GM21526 (cell line): Measurements from ENCODE around the gene THADA.

ENCODE experiments used
- ATAC-seq: cut with Tn5 transposase; IDR thresholded peaks from one replicate; pipeline ENCODE4 v1.9.1; 2021; ENCODE audit warnings: moderate library complexity; ENCODE audit not compliant: unreplicated experiment, low FRiP score

THADA gene

DNA sequence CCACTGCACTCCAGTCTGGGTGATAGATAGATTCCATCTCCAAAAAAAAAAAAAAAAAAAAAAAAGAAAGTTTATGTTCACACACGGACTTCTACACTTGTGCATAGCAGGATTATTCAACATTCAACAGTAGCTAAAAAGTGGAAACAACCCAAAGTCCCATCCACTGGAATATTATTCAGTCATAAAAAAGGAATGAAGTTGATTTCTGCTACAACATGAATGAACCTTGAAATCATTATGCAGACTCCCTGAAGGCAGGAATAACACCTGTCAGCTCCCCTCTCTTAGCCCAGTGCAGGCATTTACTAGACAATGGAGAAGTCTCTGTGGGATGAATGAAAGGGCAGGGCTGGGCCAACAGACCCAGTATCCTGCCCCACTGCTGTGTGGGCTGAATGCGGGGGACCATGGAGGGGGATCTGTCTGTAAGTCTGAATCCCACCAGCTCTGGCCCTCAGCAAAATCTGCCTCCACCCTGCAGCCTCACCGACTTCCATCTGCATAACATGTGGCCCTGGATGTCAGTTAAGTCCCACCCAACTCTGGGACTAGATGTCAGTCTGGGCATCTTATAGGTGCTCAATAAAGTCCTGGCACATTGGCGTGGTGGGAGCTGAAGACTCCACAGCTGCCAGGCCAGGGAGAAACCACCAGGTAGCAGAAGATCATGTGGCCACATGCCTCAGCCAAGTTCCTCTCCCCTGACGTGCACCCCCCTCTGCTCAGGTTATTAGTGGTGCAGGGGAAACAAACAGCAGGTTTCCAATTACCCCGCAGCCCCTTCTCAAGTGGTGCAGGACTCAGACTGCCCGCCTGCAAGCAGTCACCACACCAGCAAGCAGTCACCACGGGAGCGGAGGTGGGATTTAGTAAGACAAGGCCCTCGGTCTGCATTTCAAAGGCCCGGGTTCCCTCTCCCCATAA lies 378.3 kb downstream of the THADA start:
- ATAC-seq: no peak

DNA sequence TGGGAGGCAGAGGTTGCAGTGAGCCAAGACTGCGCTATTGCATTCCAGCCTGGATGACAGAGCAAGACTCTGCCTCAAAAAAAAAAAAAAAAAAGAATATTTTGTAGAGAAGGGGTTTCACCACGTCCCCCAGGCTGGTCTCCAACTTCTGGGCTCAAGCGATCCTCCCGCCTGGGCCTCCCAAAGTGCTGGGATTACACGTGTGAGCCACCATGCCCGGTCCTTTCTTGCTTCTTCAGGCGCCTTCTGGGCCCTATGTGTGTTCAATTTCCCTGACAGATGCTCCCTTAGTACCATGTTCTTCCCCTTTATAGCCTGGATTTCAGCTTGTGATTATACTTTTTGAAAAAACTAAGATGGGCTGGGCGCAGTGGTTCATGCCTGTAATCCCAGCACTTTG lies 379.2 kb downstream of the THADA start:
- no peak for ATAC-seq

DNA sequence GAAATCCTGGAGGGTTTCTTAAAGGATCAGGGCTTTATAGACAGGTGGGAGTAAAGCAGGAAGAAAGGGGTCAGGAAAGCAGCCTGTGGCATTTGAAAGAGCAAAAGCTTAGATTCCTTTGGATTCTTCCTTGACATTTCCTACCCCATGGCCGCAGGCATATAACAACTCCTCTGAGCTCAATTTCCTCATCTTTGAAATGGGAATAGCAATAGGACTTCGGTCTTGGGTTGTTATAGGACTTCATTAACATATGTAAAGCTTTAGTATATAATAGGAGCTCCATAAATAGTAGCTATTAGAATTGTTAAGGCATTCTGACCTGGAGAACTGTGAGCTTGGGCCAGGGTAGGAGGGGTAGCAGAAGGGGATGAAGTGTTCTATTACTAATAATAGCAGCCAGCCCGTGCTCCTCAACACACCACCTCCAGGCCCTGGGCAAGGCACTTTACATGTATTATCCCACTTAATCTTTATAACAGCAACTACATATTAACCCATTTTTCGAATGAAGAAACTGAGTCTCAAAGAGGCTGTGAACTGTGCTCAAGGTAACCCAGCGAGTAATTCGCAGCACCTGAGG lies 380.1 kb downstream of the THADA start:
- no peak for ATAC-seq

DNA sequence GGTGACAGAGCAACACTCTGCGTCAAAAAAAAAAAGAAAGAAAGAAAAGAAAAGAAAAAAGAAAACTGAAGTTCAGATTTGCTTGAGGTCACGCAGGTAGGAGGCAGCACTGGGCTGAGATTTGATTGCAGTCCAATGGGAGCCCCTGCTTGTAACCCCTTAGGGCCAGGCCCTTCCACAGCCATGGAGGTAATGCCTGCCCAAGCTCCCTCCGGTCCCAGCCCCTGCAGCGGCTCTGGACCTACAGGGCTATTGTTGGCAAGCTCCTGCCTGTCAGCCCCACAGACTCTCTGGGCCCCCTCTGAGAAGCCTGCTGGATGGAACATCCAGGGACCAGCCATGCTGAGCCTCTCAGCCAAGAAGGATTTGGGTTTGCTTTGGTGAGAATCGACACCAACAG lies 381.6 kb downstream of the THADA start:
- ATAC-seq: no peak

DNA sequence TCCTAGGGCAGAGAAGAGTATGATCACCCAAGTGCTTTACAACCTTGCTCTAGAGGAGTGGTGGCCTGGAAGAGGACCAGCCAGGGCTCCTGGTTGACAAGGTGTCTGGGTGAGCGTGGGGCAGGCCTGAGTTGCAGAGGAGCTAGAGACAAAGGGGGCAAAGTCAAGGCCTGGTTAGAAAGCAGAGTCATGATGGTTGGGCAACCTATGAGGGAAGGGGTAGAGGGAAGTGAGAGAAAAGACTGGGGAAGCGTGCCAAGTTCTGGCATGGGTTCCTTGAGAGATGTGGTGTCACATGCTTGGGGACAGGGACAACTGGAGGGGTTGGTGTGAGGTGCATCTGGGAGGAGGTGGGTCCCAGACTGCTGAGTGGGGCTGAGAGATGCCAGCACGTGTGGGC lies 382.9 kb downstream of the THADA start:
- ATAC-seq: no peak

DNA sequence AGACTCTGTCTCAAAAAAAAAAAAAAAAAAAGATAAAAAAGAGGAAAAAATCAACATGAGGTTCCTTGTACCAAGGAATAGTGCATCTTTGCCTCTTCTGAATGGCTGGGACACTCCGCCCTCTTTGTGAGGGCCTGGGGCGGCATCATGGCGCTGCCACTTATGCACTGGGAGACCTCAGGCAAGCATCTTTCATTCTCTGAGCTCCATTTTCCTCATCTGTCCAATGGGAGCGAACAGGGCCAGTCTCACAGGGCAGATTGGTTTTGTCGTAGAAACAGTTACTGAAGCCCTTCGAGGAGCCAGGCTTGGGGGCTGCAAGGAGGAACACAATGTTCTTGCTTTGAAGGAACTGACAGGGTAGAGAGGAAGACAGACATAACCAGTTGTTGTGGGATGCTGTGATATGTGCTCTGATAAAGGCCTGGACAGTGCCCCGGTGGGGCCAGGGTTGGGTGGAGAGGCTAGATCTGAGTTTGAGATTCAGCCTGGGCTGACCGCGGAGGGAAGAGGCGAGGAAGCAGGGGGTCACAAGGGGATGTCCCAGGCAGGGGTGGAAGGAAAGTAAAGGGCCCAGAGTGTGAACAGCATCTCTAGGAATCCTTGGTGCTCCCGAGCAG lies 383.5 kb downstream of the THADA start:
- ATAC-seq: no peak

DNA sequence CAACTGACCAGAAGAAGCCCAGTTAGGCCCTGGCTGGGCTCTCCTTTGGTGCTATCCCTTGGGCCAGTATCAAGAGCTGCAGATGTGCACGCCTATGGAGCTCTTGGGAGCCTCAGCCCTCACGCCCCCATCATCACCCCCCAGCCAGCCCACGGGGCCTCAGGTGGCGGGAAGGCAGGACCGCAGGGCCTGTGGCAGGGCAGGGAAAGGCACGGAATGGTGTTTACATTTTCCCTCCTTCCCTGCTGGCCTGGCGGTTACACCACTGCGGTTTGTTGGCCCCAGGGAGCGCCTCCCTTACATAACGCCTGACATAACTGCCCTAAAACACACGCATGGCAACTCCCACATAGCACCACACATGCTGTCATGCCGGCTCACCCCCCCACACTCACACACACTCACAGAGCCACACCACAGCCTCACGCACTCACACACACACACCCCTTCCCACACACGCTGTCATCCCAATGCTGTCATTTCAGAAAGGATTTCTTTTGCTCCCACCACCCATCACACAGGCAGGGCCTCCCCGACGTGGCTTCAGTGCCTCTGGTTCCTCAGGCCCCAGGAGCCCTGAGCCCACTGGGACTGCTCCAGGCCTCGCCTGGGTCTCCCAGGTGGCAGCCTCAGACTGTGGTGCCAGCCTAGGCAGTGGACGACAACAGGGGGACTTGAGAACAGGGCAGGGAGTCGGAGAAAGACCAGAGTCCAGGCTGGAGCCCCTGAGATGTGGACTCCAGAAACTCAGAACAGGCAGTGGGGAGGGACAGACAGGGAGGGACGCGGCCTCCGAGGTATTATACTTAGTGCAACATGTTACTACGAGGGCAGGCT lies 385.2 kb downstream of the THADA start:
- no peak for ATAC-seq

DNA sequence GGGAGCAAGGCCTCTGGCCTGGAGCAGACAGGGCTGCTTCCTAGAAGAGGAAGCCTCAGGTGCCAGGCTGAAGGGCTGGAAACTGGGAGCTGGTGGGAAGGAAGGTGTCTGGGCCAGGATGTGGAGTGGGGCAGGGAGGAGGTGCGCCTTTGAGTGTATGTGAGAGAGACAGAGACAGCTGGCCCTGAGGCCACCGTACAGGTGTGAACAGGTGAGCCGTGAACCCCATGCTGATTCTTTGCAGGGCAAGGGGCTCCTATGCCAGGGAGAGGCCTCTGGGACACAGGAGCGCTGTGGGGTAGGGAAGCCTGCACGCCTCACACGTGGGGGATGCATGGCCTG lies 385.7 kb downstream of the THADA start:
- no peak for ATAC-seq

DNA sequence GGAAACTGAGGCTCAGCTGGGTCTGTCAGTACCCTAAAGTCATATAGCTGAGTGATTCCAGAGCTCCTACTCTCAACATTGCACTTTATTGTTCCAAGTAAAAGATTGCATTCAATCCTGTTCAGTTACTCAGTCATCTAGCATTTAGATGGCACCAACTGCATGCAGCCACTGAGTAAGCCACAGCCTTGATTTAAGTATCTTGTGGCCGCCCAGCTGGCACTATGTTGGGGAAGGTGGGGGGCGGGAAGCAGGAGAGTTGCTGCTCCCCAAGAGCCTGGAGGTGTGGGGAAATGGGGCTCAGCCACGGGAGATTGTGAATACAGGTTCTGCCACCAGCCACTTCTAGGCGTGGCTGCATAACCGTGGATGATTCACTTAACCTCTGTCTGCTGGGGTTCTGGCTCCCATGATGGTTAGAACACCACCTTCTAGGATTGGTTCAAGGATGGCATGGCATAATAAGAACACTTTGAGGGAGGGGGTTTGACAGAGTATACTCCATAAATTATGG lies 386.6 kb downstream of the THADA start:
- no peak for ATAC-seq

DNA sequence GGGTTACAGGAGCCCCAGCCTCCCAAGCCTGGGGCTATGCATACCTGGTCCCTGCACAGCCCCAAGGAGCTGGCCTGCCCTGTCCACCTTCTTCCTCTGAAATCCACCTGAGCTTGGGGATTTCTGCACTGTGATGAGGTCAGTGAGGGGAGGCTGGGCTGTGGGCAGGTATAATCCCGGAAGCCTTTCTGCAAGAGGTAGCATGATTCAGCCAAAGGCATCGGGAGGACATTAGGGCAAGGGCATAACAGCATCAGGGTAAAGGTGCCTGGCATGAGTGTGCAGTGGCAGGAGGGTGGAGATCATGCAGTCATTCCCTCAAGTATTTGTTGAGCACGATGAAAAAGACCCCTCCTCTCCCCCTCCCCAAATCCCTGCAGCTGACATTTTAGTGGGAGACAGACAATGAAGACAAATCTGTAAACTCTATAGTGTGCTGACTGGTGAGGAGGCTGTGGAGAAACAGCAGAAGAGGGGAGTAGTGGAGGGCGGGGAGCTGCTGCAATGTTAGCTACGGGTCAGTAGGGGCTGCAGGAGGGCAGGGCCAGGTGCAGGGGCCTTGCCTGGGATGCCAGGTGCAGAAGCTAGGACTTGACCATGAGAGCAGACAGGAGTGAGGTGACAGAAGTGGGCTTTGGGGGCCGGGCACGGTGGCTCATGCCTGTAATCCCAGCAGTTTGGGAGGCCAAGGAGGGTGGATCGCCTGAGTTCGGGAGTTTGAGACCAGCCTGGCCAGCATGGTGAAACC lies 388.1 kb downstream of the THADA start:
- no peak for ATAC-seq

DNA sequence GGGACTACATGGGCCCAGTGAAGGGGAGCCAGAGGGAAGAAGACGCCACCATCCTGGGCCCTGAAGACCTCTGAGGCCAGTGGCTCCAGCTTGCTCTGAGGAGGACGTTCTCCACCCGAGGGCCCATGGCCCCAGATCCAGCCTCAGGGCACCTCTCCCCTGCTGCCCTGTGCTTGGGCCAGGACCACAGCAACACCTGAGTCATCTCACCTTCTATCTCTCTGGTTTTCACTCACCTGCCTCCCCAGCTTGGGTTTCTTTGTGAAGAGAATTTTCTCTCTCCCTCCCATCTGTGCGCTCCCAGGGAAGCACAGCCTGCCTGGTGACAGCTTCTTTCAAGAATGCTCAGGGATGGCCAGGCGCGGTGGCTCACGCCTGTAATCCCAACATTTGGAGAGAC lies 389.2 kb downstream of the THADA start:
- ATAC-seq: no peak

DNA sequence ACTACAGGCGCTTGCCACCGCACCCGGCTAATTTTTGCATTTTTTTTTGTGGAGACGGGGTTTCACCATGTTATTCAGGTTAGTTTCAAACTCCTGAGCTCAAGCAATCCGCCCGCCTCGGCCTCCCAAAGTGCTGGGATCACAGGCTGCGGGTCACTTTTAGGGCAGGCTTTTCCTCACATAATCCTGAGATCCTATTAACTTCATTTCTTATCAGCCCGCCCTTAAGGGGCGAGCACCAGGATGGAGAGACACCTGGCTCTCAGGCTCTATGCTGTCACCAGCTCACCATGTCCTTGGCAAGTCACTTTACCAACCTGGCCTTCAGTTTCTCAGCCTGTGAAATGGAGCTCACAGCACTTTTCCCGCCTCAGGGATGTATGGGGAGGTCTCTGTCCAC lies 392.5 kb downstream of the THADA start:
- ATAC-seq: no peak

DNA sequence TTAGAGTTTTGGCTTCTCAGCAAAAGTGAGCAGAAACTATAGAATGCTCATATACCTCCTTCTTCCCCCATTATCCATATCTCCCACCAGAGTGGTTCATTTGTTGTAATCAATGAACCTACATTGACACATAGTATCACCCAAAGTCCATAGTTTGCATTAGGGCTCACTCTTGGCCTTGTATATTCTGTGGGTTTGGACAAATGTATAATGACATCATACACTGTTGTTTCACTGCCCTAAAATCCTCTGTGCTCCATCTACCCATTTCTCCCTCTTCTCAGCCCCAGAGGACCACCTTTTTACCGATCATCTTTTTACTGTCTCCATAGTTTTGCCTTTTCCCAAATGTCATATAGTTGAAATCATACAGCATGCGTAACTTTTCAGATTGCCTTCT lies 393.5 kb downstream of the THADA start:
- ATAC-seq: no peak

DNA sequence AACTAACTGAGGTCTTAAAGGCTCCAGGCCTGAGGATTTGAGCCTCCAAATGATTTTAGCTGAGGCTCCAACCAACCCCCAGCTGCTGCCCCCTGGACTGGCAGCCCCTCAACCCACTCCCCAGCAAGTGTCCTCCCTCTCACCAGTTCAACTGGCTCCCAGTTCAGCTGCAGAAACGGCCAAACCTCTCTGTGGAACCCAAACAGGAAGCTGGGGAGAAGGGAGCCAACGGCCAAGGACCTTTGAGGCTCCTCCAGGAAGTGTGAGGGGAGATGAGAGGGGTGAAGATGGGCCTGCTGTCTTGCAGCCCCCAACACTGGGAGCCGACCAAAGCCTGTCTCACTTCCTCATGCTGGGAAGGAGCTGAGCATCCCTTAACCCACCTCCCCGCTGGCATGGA lies 394.3 kb downstream of the THADA start:
- ATAC-seq: no peak

DNA sequence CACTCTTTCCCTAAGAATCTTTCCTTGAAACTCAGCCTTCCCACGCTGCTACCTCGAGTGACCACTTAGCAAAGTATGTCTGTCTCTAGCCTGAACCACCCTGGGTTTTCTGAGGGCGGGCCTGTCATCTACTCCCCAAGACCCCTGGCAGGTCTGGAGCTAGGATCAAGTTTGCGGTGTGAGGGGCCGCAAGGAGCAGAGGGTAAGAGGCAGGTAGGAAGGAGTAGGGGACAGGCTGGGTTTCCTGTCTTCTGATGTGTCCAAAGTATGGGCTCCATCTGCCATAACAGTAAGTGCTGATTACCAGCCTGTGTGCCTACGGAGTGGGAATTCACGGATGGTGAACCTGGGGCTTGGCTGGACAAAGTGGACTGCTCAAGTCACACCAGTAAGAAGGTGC lies 394.8 kb downstream of the THADA start:
- ATAC-seq: no peak

DNA sequence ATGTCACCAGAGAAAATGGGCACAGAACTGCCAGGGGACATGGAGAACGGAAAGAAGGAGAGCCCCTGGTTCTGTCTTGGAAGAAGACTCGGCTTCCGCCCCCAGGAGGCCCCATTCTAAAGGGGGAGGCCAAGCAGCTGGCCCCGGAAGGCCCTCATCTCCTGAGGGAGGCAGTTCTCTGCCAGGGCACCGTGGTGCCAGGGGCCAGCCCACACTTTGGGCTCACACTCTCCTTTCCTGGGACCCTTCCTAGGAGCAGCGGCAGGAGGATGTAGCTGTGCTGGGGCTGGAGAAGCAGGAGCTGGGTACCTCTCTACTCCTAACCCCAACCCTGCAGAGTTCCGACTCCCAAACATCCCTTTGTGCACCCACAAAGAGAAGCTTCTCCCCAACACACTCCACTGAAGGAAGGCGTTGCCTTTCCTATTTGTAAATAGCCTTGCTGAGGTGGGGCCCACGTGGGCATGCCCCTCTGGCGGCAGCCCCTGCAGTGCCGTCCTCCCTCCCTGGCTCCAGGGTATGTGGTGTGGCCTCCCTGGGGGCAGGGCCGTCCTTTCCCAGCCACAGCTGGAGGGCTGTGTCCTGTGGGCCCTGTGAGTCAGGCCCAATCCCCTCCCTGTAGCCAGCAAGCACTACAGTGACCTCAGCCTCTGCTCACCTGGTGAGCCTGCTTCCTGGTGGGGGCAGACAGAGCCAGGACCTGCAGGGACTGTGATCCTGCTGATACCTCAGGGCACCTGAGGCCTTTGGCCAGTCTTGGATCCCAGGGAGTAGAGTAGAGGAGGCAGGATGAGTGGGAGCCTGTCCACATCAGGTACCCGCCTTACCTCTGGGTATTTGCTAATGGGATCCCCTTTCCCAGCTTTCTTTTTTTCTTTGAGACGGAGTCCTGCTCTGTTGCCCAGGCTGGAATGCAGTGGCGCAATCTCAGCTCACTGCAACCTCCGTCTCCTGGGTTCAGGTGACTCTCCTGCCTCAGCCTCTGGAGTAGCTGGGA lies 396.0 kb downstream of the THADA start:
- no peak for ATAC-seq

DNA sequence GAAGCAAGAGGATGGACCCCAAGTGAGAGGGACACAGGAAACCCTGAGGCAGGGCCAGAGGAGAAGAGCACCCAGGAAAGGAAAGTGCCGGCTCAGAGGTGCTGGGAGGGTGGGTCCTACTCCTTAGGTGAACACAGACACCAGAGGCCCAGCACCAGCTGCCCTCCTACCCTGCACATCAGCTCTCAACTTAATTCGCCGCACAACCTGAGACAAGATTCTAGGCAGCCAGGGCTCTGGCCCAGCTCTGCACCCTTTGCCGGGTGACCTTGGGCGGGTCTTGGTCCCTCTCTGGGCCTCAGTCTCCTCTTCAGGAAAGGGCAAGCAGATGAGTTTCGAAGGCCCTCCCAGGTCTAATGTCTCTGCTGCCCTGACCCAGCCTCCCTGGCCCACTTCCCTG lies 397.6 kb downstream of the THADA start:
- no peak for ATAC-seq

DNA sequence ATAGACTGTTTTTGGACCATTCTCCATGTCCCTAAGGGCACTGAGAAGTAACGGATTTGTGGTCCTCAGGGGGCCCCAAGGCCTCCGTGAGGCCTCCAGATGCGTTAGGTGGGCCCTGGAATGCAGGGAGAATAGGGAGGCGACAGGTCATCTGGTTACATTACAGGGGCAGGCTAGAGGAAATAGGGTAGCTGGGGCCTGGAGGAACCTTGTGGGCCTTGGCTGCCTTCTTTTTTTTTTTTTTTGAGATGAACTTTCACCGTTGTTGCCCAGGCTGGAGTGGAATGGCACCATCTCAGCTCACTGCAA lies 398.3 kb downstream of the THADA start:
- ATAC-seq: no peak
